GM13976 (cell line): ENCODE data around the gene ALOX15B.

Experiments
- DNase-seq: peaks from one replicate; pipeline ENCODE4 v3.0.0; 2012; ENCODE audit warnings: low spot score
- in situ Hi-C: fragments of 300-500 bp; cut with MboI; formaldehyde crosslinking; loops from one replicate; pipeline ENCODE4 v1.12.0; 2022; ENCODE audit warnings: low sequenced_read_pairs, mixed read lengths, inconsistent platforms; ENCODE audit not compliant: unreplicated experiment
- TF ChIP-seq, protein P1 (sequence below): IDR thresholded peaks from 2 replicates; pipeline ENCODE4 v1.5.1; 2012; ENCODE audit warnings: borderline replicate concordance, mild to moderate bottlenecking; ENCODE audit not compliant: insufficient read depth; ENCODE audit errors: extremely low read depth, missing control alignments, control extremely low read depth

ALOX15B gene

DNA sequence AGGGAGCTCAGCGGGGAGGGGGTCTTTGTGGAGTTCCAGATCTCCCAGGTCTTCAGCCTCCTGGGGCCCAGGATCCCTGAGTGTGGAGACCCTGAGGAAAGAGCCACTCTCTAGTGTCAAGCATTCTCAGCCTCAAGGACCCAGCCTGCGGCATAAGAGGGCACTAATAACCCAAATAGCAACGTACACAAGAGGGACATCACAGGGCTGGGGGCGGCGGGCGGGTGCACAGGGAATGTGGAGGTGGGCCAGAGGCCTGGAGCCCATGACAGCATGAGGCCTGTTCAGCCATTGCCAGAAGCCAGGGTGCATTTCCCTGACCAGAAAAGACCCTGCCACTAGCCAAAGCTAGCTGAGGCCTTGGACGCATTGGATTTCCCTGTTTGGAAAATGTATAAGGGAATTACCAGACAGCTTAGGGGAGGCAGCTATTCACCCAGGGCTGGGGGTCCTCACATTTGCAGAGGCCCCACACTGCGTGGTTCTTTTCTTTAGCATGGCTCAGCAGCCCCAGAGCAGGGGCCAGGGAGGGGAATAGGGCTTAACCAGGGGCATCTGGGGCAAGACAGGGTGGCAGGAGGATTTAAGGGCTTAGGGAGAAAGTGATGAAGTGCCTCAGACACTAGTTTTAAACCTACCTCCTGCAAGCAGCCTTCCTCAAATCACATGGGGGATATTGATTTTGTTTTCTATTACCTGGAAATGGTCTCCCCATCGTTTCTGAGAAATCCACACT lies 13.5 kb upstream of the ALOX15B start:
- TF ChIP-seq, protein P1, sequence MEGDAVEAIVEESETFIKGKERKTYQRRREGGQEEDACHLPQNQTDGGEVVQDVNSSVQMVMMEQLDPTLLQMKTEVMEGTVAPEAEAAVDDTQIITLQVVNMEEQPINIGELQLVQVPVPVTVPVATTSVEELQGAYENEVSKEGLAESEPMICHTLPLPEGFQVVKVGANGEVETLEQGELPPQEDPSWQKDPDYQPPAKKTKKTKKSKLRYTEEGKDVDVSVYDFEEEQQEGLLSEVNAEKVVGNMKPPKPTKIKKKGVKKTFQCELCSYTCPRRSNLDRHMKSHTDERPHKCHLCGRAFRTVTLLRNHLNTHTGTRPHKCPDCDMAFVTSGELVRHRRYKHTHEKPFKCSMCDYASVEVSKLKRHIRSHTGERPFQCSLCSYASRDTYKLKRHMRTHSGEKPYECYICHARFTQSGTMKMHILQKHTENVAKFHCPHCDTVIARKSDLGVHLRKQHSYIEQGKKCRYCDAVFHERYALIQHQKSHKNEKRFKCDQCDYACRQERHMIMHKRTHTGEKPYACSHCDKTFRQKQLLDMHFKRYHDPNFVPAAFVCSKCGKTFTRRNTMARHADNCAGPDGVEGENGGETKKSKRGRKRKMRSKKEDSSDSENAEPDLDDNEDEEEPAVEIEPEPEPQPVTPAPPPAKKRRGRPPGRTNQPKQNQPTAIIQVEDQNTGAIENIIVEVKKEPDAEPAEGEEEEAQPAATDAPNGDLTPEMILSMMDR, result no peak
- in situ Hi-C loops, result no loop called here
- DNase-seq, result no peak

DNA sequence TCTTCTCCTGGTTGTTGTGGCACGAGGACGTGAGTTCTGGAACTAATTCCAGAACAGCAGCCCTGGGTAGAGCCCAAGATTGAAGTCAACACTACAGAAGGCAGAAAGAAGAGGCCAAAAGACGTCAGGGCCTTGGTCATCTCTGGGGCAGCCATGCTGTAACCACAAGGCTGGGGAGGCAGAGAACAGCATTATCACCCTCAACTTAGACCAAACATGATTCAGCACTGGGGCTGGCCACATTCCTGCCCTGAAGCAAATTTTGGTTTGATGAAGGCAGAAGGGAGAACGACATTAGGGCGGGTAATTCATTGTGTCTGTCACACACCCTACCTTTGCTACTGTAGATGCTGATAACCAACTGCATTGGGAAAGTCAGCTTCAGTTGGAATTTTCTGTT lies 9.7 kb upstream of the ALOX15B start:
- in situ Hi-C loops, result no loop called here
- TF ChIP-seq, protein P1, result no peak
- no peak for DNase-seq

DNA sequence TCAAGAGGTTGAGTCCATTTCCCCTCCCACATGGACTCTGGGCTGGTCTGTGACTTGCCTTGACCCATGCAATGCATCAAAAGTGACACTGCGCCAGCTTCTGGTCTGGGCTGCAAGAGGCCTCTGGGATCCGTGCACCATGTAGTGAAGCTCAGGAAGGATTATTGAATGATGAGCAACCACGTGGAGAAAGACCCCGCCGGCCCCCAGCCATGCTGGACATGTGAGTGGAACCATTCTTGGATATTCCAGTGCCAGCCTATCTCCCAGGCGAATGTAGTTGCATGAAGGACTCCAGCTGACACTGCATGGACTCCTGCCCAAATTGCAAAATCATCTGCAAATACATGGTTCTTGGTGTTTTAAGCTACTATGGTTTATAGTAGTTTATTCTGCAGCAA lies 7.6 kb upstream of the ALOX15B start:
- TF ChIP-seq, protein P1, result no peak
- DNase-seq, result no peak
- in situ Hi-C loops, result no loop called here

DNA sequence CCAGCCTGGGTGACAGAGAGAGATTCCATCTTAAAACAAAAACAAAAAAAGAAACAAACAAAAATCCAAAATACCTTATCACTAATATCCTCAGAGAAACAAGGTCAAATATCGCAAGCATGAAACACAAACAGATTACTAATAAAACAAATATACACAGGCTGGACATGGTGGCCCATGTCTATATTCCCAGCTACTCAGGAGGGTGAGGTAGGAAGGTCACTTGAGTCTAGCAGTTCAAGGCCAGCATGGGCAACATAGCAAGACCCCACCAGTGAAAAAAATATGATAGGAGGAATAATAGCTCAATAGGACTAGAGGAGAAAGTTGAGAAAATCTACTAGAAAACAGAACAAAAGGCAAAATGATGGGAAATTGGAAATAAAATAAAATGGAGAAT lies 6.9 kb upstream of the ALOX15B start:
- DNase-seq, result no peak
- in situ Hi-C loops, result no loop called here

DNA sequence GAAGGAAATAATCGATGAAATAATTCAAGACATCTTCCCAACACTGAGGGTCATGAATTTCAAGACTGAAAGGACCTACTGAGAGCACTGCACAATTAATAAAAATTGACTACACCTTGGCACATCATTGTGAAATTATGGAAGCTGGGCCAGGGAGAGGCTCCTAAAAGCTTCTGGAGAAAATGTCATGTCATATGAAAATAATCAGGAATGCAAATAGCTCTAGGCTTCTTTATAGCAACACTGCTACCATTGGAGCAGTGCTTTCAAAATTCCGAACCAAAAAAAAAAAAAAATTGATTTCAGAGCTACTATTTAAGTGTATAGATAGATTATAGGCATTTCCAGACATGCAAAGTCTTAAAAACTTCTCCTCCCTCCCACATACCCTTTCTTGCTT lies 6.4 kb upstream of the ALOX15B start:
- TF ChIP-seq, protein P1, result no peak
- no peak for DNase-seq
- in situ Hi-C loops, result no loop called here

More for the DNA sequence above, 6.9 kb upstream of the ALOX15B start:
- TF ChIP-seq, protein P1, result no peak

DNA sequence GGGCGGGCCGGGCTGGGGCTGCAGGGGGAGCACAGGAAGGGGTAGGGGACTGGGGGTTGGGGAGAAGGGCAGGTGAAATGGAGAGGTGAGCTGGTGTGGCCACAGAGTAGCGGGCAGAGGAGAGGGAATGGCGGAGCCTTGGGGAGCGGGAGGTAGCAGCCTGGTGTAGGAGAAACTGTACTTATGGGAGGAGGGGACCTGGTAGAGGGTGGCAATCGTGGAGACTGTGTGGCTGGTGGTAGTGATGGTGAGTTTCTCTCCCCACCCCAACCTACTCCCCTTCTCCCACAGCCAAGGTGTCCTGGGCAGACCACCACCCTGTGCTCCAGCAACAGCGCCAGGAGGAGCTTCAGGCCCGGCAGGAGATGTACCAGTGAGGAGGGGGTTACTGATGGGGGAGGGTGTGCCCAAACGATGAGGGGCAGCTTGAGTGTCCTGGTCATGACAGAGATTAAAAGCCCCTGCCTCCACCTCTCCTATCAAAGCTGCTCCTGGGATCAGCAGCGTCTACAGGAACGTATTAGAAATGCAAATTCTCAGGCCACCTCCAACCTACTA lies 831 bp downstream of the ALOX15B start:
- TF ChIP-seq, protein P1, result no peak
- in situ Hi-C loops, result no loop called here

More for the DNA sequence above, 831 bp downstream of the ALOX15B start:
- no peak for DNase-seq
